Neutrophil (primary cell): ENCODE measurements around the gene DENND1A.

ENCODE experiments used
- H3K27ac ChIP-seq: fragments of 200-600 bp; sonication (generic); 2 replicates; pipeline ENCODE4 v1.5.1; 2016; ENCODE audit warnings: mild to moderate bottlenecking, moderate library complexity
- H3K27me3 ChIP-seq: fragments of 200-600 bp; sonication (generic); 2 replicates; pipeline ENCODE4 v1.6.0; 2016; ENCODE audit warnings: mild to moderate bottlenecking
- H3K36me3 ChIP-seq: fragments of 200-600 bp; sonication (generic); 2 replicates; pipeline ENCODE4 v1.5.1; 2017
- H3K4me1 ChIP-seq, 2 experiments: fragments of 200-600 bp in 1 of 2; sonication (generic) in 1 of 2; 1 replicate in 1 of 2; 2 replicates in 1 of 2; pipeline versions ENCODE4 v1.5.1 to v1.6.1; 2013 to 2016; ENCODE audit warnings: low read depth in 1 of 2, low read length in 1 of 2, mild to moderate bottlenecking in 1 of 2, moderate library complexity in 1 of 2; ENCODE audit not compliant: control insufficient read depth in 1 of 2, insufficient read depth in 1 of 2
- H3K4me3 ChIP-seq, 2 experiments: fragments of 200-600 bp in 1 of 2; sonication (generic) in 1 of 2; 1 replicate in 1 of 2; 2 replicates in 1 of 2; pipeline ENCODE4 v1.5.1; 2013 to 2016; ENCODE audit warnings: low read depth in 1 of 2, low read length in 1 of 2, mild to moderate bottlenecking in 1 of 2, moderate library complexity in 1 of 2
- H3K9me3 ChIP-seq: fragments of 200-600 bp; sonication (generic); 2 replicates; pipeline ENCODE4 v1.5.1; 2016
- CTCF ChIP-seq: fragments of 200-600 bp; sonication (generic); IDR thresholded peaks from 2 replicates; pipeline ENCODE4 v1.5.1; 2016; ENCODE audit warnings: antibody characterized with exemption

DENND1A gene

GRCh38 chr9:123528501-123528900 is 401.4 kb downstream of the DENND1A start:
- Histone ChIP-seq H3K27ac (no peak overlapping the region), H3K27me3 (no peaks in the 10 kb centered on the region), H3K36me3 (peaks cover 4% of the 10 kb centered on the region), H3K4me1 (no peaks in the 10 kb centered on the region), H3K4me3 (no peak overlapping the region), H3K9me3 (no peaks in the 10 kb centered on the region)
- TF ChIP-seq CTCF: no peak

- no peaks in the 10 kb centered on the region for H3K27me3 ChIP-seq
- TF ChIP-seq CTCF: no peak
- H3K4me1 ChIP-seq: no peaks in the 10 kb centered on the region
- no peak overlapping the region for H3K4me3 ChIP-seq
- H3K36me3 ChIP-seq: no peaks in the 10 kb centered on the region
- H3K9me3 ChIP-seq: no peaks in the 10 kb centered on the region
- no peak overlapping the region for H3K27ac ChIP-seq
These were observed 401.9 kb downstream of the DENND1A start for GRCh38 chr9:123527981-123528380.

GRCh38 chr9:123525957-123526356 is 404.0 kb downstream of the DENND1A start:
- Histone ChIP-seq H3K27ac (no peak overlapping the region), H3K36me3 (no peaks in the 10 kb centered on the region), H3K4me1 (no peaks in the 10 kb centered on the region), H3K9me3 (no peaks in the 10 kb centered on the region), H3K4me3 (no peak overlapping the region), H3K27me3 (no peaks in the 10 kb centered on the region)
- no peak for TF ChIP-seq CTCF

- H3K4me1 ChIP-seq: no peaks in the 10 kb centered on the region
- TF ChIP-seq CTCF: no peak
- H3K4me3 ChIP-seq: no peak overlapping the region
- H3K27me3 ChIP-seq: no peaks in the 10 kb centered on the region
- H3K36me3 ChIP-seq: no peaks in the 10 kb centered on the region
- H3K27ac ChIP-seq: no peak overlapping the region
- no peaks in the 10 kb centered on the region for H3K9me3 ChIP-seq
These were observed 404.5 kb downstream of the DENND1A start for GRCh38 chr9:123525424-123525823.

GRCh38 chr9:123524866-123525265 is 405.1 kb downstream of the DENND1A start:
- no peaks in the 10 kb centered on the region for H3K4me1 ChIP-seq
- H3K36me3 ChIP-seq: no peaks in the 10 kb centered on the region
- no peaks in the 10 kb centered on the region for H3K9me3 ChIP-seq
- TF ChIP-seq CTCF: no peak
- no peak overlapping the region for H3K27ac ChIP-seq
- H3K4me3 ChIP-seq: no peak overlapping the region
- no peaks in the 10 kb centered on the region for H3K27me3 ChIP-seq

- Histone ChIP-seq H3K9me3 (no peaks in the 10 kb centered on the region), H3K4me3 (no peak overlapping the region), H3K36me3 (no peaks in the 10 kb centered on the region), H3K27ac (no peak overlapping the region), H3K27me3 (no peaks in the 10 kb centered on the region), H3K4me1 (no peaks in the 10 kb centered on the region)
- TF ChIP-seq CTCF: no peak
These were observed 406.1 kb downstream of the DENND1A start for GRCh38 chr9:123523845-123524244.
